Measurements from ENCODE around the gene MAD1L1. TPM values are rescaled to one million over a fixed set of nuclear protein-coding genes. Genes with fewer than 3 reads are reported as not detected.

Gene MAD1L1
- total RNA-seq, 1 donor from 2014 or later = 32.3 TPM

DNA sequence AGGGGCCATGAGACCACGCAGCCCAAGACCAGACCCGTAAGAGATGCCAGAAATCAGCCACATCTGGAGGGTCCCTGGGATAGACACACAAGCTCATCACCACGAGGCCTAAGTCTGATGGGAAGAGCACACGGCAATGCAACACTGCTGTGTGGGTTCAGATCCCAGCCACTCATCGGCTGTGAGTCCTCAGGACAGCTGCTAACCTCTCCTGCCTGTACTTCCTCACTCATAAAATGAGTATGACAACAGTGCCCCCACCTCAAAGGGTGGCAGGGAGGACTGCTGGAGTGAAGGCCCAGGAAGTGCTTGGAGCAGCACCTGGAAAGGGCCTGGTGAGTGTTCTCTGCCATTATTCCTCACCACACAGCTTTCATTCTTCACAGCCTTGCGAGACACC lies 60.9 kb downstream of the MAD1L1 start:
- Histone ChIP-seq H3K27ac (ENCODE audit: low read depth, low read length) (no peak overlapping the region), H3K4me1 (ENCODE audit: insufficient read depth, low read length) (peaks cover 32% of the 10 kb centered on the region), H3K27me3 (ENCODE audit: insufficient read depth, low read length) (no peaks in the 10 kb centered on the region), H2AFZ (ENCODE audit: low read depth, low read length) (no peak overlapping the region), H3K4me2 (ENCODE audit: low read length) (no peak overlapping the region), H3K79me2 (ENCODE audit: insufficient read depth, low read length) (no peaks in the 10 kb centered on the region), H3K9me3 (ENCODE audit: insufficient read depth, low read depth, low read length) (no peaks in the 10 kb centered on the region), H3K9ac (ENCODE audit: low read length) (no peak overlapping the region), H3K4me3 (ENCODE audit: insufficient read depth, low read depth, low read length) (no peak overlapping the region), H3K36me3 (ENCODE audit: insufficient read depth, low read length) (no peaks in the 10 kb centered on the region), H4K20me1 (ENCODE audit: insufficient read depth, low read length) (peaks cover 37% of the 10 kb centered on the region)
- Mint-ChIP-seq H3K27me3 (ENCODE audit: low read depth, unreplicated experiment) (no peaks in the 10 kb centered on the region), H3K4me1 (ENCODE audit: low read depth, unreplicated experiment) (peaks cover 22% of the 10 kb centered on the region), H3K9me3 (ENCODE audit: unreplicated experiment) (peaks cover 3% of the 10 kb centered on the region), H3K4me3 (ENCODE audit: unreplicated experiment) (no peak overlapping the region), H3K27ac (ENCODE audit: unreplicated experiment) (no peak overlapping the region), H3K36me3 (ENCODE audit: low read depth, unreplicated experiment) (peaks cover 14% of the 10 kb centered on the region)
- FAIRE-seq (no peak), DNase-seq (ENCODE audit: low read depth) (no peak)
- TF ChIP-seq, protein P1, sequence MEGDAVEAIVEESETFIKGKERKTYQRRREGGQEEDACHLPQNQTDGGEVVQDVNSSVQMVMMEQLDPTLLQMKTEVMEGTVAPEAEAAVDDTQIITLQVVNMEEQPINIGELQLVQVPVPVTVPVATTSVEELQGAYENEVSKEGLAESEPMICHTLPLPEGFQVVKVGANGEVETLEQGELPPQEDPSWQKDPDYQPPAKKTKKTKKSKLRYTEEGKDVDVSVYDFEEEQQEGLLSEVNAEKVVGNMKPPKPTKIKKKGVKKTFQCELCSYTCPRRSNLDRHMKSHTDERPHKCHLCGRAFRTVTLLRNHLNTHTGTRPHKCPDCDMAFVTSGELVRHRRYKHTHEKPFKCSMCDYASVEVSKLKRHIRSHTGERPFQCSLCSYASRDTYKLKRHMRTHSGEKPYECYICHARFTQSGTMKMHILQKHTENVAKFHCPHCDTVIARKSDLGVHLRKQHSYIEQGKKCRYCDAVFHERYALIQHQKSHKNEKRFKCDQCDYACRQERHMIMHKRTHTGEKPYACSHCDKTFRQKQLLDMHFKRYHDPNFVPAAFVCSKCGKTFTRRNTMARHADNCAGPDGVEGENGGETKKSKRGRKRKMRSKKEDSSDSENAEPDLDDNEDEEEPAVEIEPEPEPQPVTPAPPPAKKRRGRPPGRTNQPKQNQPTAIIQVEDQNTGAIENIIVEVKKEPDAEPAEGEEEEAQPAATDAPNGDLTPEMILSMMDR (IDR thresholded peaks at IDR 0.05; ENCODE audit: insufficient read depth, low read depth, low read length) = no peak
- no peak for TF ChIP-seq EZH2 (IDR thresholded peaks at IDR 0.05; ENCODE audit: insufficient read depth, low read length)

DNA sequence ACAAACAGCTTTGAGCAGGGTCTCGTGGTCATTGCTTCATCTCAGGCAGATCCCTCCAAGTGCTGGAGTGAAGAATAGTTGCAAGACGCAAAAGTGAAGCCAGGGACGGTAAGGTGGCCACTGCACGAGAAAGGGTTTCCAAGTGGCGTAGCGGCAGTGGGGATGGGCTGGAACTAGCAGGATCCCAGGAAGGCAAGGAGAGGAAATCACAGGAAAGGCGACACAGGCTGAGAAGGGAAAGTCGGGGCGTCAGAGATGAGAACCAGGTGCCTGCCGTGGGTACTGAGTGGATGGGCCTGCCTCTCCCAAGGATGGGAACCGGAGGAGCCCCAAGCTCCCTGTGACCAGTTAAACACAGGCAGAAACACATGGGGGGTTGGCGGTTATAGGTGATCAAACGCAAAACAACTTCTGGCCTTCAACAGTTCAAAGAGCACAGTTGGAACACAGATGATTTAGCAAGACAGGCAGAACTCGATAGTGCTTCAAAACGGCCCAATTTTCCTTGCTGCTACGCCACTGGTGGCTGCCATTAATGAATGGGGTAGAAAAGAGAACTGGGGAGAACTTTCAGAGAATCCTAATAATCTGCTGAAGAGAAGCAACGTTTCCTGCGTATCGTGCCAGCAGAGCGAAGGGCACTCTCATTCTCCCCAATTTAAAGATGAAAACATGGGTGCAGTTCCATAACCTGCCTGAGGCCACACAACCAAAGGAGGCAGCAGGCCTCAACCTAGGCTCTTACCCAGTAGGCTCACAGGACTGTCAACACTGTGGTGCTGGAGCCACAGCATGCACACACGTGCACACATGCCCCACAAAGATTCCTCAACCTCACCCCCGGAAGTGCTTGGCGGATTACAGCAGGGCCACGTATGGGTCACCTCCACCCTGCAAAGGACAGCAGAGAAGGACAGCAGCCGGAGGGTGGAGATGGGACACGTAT lies 61.9 kb downstream of the MAD1L1 start:
- FAIRE-seq (no peak), DNase-seq (ENCODE audit: low read depth) (no peak)
- H3K27ac Mint-ChIP-seq (ENCODE audit: unreplicated experiment) = no peak overlapping the region
- no peak overlapping the region for H3K4me2 ChIP-seq (ENCODE audit: low read length)
- H3K27me3 ChIP-seq (ENCODE audit: insufficient read depth, low read length) = no peaks in the 10 kb centered on the region
- no peaks in the 10 kb centered on the region for H3K27me3 Mint-ChIP-seq (ENCODE audit: low read depth, unreplicated experiment)
- peaks cover 20% of the 10 kb centered on the region for H3K4me1 Mint-ChIP-seq (ENCODE audit: low read depth, unreplicated experiment)
- no peak overlapping the region for H3K4me3 Mint-ChIP-seq (ENCODE audit: unreplicated experiment)
- H3K36me3 ChIP-seq (ENCODE audit: insufficient read depth, low read length) = no peaks in the 10 kb centered on the region
- H3K9me3 Mint-ChIP-seq (ENCODE audit: unreplicated experiment) = peaks cover 3% of the 10 kb centered on the region
- no peaks in the 10 kb centered on the region for H3K79me2 ChIP-seq (ENCODE audit: insufficient read depth, low read length)
- H4K20me1 ChIP-seq (ENCODE audit: insufficient read depth, low read length) = peaks cover 45% of the 10 kb centered on the region
- no peaks in the 10 kb centered on the region for H3K9me3 ChIP-seq (ENCODE audit: insufficient read depth, low read depth, low read length)
- H3K9ac ChIP-seq (ENCODE audit: low read length) = no peak overlapping the region
- peaks cover 14% of the 10 kb centered on the region for H3K36me3 Mint-ChIP-seq (ENCODE audit: low read depth, unreplicated experiment)
- no peak overlapping the region for H3K4me3 ChIP-seq (ENCODE audit: insufficient read depth, low read depth, low read length)
- H3K27ac ChIP-seq (ENCODE audit: low read depth, low read length) = no peak overlapping the region
- no peak overlapping the region for H2AFZ ChIP-seq (ENCODE audit: low read depth, low read length)
- peaks cover 29% of the 10 kb centered on the region for H3K4me1 ChIP-seq (ENCODE audit: insufficient read depth, low read length)
- no peak for TF ChIP-seq EZH2 (IDR thresholded peaks at IDR 0.05; ENCODE audit: insufficient read depth, low read length)
- TF ChIP-seq, protein P1 (IDR thresholded peaks at IDR 0.05; ENCODE audit: insufficient read depth, low read depth, low read length) = no peak
